GM12873 (cell line): ENCODE results near the gene DUOX2.

ENCODE experiments used
- TF ChIP-seq, protein P1 (sequence below): IDR thresholded peaks from 2 replicates; pipeline ENCODE4 v1.5.1; 2012; ENCODE audit warnings: low read depth, mild to moderate bottlenecking, moderate library complexity, low read length, control low read depth; ENCODE audit not compliant: insufficient read depth; ENCODE audit errors: missing control alignments

The DUOX2 gene

DNA sequence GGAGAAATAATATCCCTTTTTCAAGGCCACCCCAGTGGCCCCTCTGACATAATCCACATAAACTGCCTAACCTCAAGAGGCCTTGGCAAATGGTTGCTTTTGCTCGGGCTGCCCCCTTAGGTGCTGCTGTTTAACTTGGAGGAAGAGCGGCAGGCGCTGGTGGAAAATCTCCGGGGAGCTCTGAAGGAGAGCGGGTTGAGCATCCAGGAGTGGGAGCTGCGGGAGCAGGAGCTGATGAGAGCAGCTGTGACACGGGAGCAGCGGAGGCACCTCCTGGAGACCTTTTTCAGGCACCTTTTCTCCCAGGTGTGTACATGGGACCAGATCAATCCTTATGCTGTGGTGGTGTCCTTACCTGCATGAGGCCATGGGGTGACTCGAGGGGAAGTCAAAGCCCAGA is 30.8 kb upstream of the DUOX2 start:
- TF ChIP-seq, protein P1, sequence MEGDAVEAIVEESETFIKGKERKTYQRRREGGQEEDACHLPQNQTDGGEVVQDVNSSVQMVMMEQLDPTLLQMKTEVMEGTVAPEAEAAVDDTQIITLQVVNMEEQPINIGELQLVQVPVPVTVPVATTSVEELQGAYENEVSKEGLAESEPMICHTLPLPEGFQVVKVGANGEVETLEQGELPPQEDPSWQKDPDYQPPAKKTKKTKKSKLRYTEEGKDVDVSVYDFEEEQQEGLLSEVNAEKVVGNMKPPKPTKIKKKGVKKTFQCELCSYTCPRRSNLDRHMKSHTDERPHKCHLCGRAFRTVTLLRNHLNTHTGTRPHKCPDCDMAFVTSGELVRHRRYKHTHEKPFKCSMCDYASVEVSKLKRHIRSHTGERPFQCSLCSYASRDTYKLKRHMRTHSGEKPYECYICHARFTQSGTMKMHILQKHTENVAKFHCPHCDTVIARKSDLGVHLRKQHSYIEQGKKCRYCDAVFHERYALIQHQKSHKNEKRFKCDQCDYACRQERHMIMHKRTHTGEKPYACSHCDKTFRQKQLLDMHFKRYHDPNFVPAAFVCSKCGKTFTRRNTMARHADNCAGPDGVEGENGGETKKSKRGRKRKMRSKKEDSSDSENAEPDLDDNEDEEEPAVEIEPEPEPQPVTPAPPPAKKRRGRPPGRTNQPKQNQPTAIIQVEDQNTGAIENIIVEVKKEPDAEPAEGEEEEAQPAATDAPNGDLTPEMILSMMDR = no peak

- TF ChIP-seq, protein P1 = no peak
These were observed 30.0 kb upstream of the DUOX2 start for GRCh38 chr15:45143946-45144345.

- TF ChIP-seq, protein P1 = no peak
These were observed 29.1 kb upstream of the DUOX2 start for GRCh38 chr15:45143056-45143455.

GRCh38 chr15:45141386-45141785 is 27.4 kb upstream of the DUOX2 start:
- TF ChIP-seq, protein P1 = no peak

GRCh38 chr15:45140557-45141250 is 26.7 kb upstream of the DUOX2 start:
- TF ChIP-seq, protein P1 = no peak

DNA sequence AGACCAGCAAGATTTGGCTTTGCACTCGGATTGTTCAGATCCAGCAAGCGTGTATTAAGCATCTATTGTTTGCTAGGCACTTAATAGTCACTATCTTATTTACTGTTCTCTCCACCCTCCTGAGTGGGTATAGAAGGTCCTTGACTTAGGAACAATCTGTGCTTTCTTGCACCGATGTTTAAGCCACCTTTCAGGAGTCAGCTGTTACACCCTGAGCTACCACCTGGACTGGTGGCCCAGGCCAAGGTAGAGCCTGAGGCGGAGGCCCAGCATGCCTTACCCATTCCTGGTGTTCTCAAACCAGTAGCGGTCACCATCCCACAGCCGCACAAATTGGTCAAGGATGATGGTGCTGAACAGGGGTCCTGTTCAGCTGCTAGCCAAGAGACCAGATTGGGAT is 25.8 kb upstream of the DUOX2 start:
- TF ChIP-seq, protein P1 = no peak

GRCh38 chr15:45138814-45139765 is 25.1 kb upstream of the DUOX2 start:
- TF ChIP-seq, protein P1 = no peak
